ENCODE measurements around the gene MRFAP1. TPM values are rescaled to one million over a fixed set of nuclear protein-coding genes. Genes with fewer than 3 reads are reported as not detected.
"Not testable (repeated sequence)": the region's sequence is repeated elsewhere in the genome, so short reads cannot be mapped to it uniquely, and the experiment has no call there.

The MRFAP1 gene
- total RNA-seq, 4 donors from 2014 or later: 143 to 214 (median 163) TPM

GRCh38 chr4:6647169-6647568, 6.7 kb downstream of the MRFAP1 start:
- Histone ChIP-seq H3K4me1 (peaks cover 14% of the 10 kb centered on the region), H3K9me3 (no peaks in the 10 kb centered on the region), H3K27me3 (no peaks in the 10 kb centered on the region), H3K36me3 (peaks cover 7% of the 10 kb centered on the region), H3K27ac (no peak overlapping the region), H3K4me3 (no peak overlapping the region)
- TF ChIP-seq CTCF (IDR thresholded peaks at IDR 0.05) (no peak), POLR2AphosphoS5 (IDR thresholded peaks at IDR 0.05) (no peak), POLR2A (IDR thresholded peaks at IDR 0.05) (no peak), EP300 (IDR thresholded peaks at IDR 0.05) (no peak)
- 88% methylated on average over 5 of the region's 5 CpGs for whole genome bisulfite sequencing
- DNase-seq (ENCODE audit: low spot score in 2 of 2): peak in 1 of 2 donors; percentile 6

GRCh38 chr4:6647582-6648230, 7.2 kb downstream of the MRFAP1 start:
- Histone ChIP-seq H3K36me3 (peaks cover 2% of the 10 kb centered on the region), H3K9me3 (no peaks in the 10 kb centered on the region), H3K4me3 (no peak overlapping the region), H3K27ac (no peak overlapping the region), H3K4me1 (peaks cover 9% of the 10 kb centered on the region), H3K27me3 (no peaks in the 10 kb centered on the region)
- TF ChIP-seq EP300 (IDR thresholded peaks at IDR 0.05) (no peak), CTCF (IDR thresholded peaks at IDR 0.05) (no peak)
- peak in 1 of 2 donors; percentile 11 for DNase-seq (ENCODE audit: low spot score in 2 of 2)
- WGBS: 75% methylated on average over 6 of the region's 6 CpGs

- TF ChIP-seq CTCF (IDR thresholded peaks at IDR 0.05) (no peak), POLR2A (IDR thresholded peaks at IDR 0.05) (no peak)
- 82% methylated on average over 8 of the region's 8 CpGs for WGBS
- no peak overlapping the region for H3K4me3 ChIP-seq
Measured at GRCh38 chr4:6649216-6649615, 8.7 kb downstream of the MRFAP1 start.

GRCh38 chr4:6654211-6654610, 13.7 kb downstream of the MRFAP1 start:
- H3K36me3 ChIP-seq; H3K9me3 ChIP-seq; H3K4me3 ChIP-seq; H3K27ac ChIP-seq; DNase-seq (ENCODE audit: low spot score in 2 of 2); H3K27me3 ChIP-seq: not testable (repeated sequence)
- H3K4me1 ChIP-seq: peaks cover 13% of the 10 kb centered on the region
- WGBS: 89% methylated on average over 3 of the region's 3 CpGs

More at GRCh38 chr4:6649216-6649615, 8.7 kb downstream of the MRFAP1 start:
- H3K27me3 ChIP-seq: no peaks in the 10 kb centered on the region
- H3K27ac ChIP-seq: no peak overlapping the region
- no peaks in the 10 kb centered on the region for H3K9me3 ChIP-seq
- H3K4me1 ChIP-seq: no peaks in the 10 kb centered on the region
- DNase-seq (ENCODE audit: low spot score in 2 of 2): no peak
- H3K36me3 ChIP-seq: no peaks in the 10 kb centered on the region

- H3K4me1 ChIP-seq: peaks cover 20% of the 10 kb centered on the region
- 78% methylated on average over 2 of the region's 2 CpGs for WGBS
- not testable (repeated sequence) for H3K4me3 ChIP-seq; H3K27me3 ChIP-seq; H3K9me3 ChIP-seq; H3K36me3 ChIP-seq; DNase-seq (ENCODE audit: low spot score in 2 of 2); H3K27ac ChIP-seq
Measured at GRCh38 chr4:6655291-6655690, 14.8 kb downstream of the MRFAP1 start.

- 90% methylated on average over 5 of the region's 5 CpGs for WGBS
- Histone ChIP-seq H3K27ac (no peak overlapping the region), H3K27me3 (no peaks in the 10 kb centered on the region), H3K4me3 (no peak overlapping the region), H3K9me3 (no peaks in the 10 kb centered on the region), H3K36me3 (no peaks in the 10 kb centered on the region), H3K4me1 (peaks cover 20% of the 10 kb centered on the region)
- TF ChIP-seq POLR2A (IDR thresholded peaks at IDR 0.05) (no peak), POLR2AphosphoS5 (IDR thresholded peaks at IDR 0.05) (no peak), CTCF (IDR thresholded peaks at IDR 0.05) (no peak)
- peak in 1 of 2 donors; percentile 28 for DNase-seq (ENCODE audit: low spot score in 2 of 2)
Measured at GRCh38 chr4:6655924-6656323, 15.4 kb downstream of the MRFAP1 start.
